ENCODE data around the gene RABGEF1.

DNA sequence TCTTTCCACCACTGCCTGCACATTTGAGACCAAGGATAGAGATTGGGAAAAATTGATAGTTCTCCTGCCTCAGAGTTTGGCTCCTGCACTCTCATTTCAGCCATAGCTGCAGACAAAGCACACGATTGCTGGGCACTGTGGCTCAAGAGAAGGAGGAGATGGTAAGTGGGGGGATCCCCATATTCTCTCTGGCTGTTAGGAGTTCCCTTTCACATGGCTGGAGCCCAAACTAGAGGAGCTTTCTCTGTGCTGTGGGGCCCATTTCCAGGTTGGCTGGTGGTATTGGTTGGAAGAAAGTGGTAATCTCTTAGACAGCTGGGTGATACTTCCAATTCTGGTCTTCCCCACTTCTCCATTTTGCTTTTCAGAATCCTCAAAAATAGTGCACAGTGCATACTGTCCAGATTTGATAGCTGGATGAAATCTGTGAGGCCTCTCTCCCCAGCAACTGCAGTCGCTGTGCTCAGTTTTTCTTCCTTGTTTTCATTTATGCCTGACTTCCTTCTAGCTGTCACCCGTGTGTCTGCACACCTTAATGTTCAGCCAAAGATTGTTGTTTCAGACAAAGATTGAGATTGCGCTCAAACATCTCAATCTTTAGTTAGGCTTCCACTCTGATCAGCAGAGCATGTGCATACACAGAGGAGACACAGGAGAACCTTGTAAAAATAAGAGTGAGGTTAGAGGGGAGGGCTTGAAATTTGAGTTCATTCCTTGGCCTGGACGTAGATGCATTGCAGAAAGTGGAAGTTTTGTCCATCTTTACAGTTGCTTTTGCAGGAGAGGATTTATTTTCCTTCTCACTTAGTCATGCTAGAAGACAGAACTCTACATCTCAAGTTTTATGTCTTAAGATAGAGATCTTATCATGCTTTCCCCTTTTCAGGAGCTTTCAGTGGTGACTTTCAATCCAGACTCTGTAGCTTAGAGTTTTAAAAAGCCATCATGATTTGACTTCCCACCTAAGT is 28.6 kb downstream of the RABGEF1 start:
- TF ChIP-seq, protein P1, sequence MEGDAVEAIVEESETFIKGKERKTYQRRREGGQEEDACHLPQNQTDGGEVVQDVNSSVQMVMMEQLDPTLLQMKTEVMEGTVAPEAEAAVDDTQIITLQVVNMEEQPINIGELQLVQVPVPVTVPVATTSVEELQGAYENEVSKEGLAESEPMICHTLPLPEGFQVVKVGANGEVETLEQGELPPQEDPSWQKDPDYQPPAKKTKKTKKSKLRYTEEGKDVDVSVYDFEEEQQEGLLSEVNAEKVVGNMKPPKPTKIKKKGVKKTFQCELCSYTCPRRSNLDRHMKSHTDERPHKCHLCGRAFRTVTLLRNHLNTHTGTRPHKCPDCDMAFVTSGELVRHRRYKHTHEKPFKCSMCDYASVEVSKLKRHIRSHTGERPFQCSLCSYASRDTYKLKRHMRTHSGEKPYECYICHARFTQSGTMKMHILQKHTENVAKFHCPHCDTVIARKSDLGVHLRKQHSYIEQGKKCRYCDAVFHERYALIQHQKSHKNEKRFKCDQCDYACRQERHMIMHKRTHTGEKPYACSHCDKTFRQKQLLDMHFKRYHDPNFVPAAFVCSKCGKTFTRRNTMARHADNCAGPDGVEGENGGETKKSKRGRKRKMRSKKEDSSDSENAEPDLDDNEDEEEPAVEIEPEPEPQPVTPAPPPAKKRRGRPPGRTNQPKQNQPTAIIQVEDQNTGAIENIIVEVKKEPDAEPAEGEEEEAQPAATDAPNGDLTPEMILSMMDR (IDR thresholded peaks at IDR 0.05): no peak
- TF ChIP-seq POLR2A (IDR thresholded peaks at IDR 0.05): no peak
